ENCODE results near the gene CCDC57. TPM values are rescaled to one million over a fixed set of nuclear protein-coding genes. Genes with fewer than 3 reads are reported as not detected.

The CCDC57 gene
- total RNA-seq, 2 donors from 2014 or later, result 19.4 to 58.1 TPM

DNA sequence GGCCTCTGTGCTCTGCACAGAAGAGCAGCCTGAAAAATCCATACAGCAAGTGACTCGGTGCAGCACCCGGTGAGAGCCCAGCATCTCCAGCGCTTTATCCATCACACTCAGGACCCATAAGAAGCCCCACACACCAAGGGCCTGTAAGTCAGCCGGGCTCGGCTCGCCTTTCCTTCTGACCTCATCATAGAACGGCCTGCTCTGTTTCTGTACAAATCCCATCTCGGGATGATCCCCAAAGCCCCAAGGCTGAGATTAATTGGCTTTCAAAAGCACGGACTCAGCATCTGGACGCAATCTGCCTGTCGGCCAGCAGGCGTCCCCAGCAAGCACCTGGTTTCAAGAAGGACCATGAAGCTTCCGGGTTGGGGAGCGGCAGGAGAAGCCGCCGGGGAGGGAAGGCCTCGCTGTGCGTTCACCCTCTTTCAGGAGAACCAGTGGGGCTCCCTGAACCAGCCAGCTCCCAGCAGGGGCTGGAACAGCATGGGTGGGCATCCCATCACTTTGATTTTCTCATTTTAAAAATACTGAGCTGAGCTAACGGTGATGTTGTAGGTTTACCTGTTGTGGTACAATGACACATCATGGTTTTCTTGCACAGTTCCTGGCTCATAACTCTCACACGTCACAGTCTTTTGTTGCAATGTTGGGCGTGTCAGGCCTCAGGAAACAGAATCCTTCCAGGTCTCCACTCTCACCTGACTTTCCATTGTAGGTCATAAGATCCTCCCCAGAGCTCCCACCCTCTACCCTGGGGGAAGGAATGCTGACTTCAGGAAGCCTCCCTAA is 6.7 kb downstream of the CCDC57 start:
- DNase-seq (ENCODE audit: low spot score), result no peak
- TF ChIP-seq, protein P1, sequence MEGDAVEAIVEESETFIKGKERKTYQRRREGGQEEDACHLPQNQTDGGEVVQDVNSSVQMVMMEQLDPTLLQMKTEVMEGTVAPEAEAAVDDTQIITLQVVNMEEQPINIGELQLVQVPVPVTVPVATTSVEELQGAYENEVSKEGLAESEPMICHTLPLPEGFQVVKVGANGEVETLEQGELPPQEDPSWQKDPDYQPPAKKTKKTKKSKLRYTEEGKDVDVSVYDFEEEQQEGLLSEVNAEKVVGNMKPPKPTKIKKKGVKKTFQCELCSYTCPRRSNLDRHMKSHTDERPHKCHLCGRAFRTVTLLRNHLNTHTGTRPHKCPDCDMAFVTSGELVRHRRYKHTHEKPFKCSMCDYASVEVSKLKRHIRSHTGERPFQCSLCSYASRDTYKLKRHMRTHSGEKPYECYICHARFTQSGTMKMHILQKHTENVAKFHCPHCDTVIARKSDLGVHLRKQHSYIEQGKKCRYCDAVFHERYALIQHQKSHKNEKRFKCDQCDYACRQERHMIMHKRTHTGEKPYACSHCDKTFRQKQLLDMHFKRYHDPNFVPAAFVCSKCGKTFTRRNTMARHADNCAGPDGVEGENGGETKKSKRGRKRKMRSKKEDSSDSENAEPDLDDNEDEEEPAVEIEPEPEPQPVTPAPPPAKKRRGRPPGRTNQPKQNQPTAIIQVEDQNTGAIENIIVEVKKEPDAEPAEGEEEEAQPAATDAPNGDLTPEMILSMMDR (IDR thresholded peaks at IDR 0.05), result peak; percentile 93
- Histone ChIP-seq H3K4me1 (ENCODE audit: control insufficient read depth in 1 of 2, low read depth in 2 of 2) (peaks cover 0 to 11% of the 10 kb centered on the region in 2 donors), H3K27me3 (replicated peaks; ENCODE audit: insufficient read depth) (no peaks in the 10 kb centered on the region), H3K36me3 (no peaks in the 10 kb centered on the region), H3K27ac (no peak overlapping the region), H3K9me3 (no peaks in the 10 kb centered on the region), H3K4me3 (peak overlapping the region; percentile 31)
- peak; percentile 54 for ATAC-seq (ENCODE audit: insufficient number of reproducible peaks, low FRiP score, low read depth)

DNA sequence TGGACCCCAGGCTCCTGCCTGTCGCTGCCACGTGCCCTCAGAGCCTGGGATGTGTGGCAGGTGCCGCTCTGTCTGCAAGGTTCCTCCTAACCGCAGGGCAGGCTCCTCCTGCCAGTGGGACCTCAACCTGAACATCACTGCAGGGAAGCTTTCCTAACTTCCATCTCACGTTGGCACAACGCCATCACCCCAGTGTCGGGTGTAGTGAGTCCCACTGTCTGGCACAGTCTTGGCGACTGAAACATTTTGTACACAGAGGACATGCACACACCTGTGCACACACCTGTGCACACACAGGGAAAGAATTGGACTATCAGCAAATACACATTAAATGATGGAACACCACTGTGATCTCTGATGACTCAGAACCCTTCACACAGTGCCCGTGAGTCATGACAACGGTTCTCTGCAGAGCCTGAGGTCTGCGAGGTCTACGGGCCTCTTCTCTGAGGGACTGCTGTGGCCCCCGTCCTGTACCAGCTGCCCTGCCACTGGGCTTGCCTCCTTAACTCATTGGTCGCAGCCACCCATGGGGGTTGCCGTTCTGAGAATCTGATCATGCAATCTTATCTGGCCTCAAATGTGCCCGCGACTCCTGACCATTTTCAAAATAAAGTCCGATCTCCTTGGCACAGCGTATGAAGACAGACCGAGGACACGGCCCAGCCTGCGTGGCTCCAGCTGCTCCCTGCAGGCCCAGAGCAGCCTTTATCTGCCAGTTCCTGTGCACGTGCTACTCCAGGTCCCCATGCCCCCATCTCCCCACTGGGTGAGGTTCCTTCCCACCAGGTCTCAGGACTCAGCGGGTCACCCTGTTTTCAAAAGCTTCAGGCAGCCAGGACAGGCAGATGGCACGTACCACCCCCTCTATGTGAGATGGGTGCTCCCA is 7.6 kb downstream of the CCDC57 start:
- no peaks in the 10 kb centered on the region for H3K9me3 ChIP-seq
- no peak for DNase-seq (ENCODE audit: low spot score)
- ATAC-seq (ENCODE audit: insufficient number of reproducible peaks, low FRiP score, low read depth), result no peak
- H3K27me3 ChIP-seq (replicated peaks; ENCODE audit: insufficient read depth), result no peaks in the 10 kb centered on the region
- TF ChIP-seq, protein P1 (IDR thresholded peaks at IDR 0.05), result no peak
- H3K36me3 ChIP-seq, result no peaks in the 10 kb centered on the region
- H3K4me1 ChIP-seq (ENCODE audit: control insufficient read depth in 1 of 2, low read depth in 2 of 2), result peaks cover 0 to 11% of the 10 kb centered on the region in 2 donors
- H3K27ac ChIP-seq, result no peak overlapping the region
- H3K4me3 ChIP-seq, result no peak overlapping the region

- H3K4me3 ChIP-seq, result no peak overlapping the region
- H3K27me3 ChIP-seq (replicated peaks; ENCODE audit: insufficient read depth), result no peaks in the 10 kb centered on the region
- H3K36me3 ChIP-seq, result no peaks in the 10 kb centered on the region
- H3K27ac ChIP-seq, result no peak overlapping the region
- DNase-seq (ENCODE audit: low spot score) (no peak), ATAC-seq (ENCODE audit: insufficient number of reproducible peaks, low FRiP score, low read depth) (no peak)
- TF ChIP-seq, protein P1 (IDR thresholded peaks at IDR 0.05), result no peak
- peaks cover 0 to 11% of the 10 kb centered on the region in 2 donors for H3K4me1 ChIP-seq (ENCODE audit: control insufficient read depth in 1 of 2, low read depth in 2 of 2)
- no peaks in the 10 kb centered on the region for H3K9me3 ChIP-seq
These were observed 8.7 kb downstream of the CCDC57 start for GRCh38 chr17:82203920-82204319.

DNA sequence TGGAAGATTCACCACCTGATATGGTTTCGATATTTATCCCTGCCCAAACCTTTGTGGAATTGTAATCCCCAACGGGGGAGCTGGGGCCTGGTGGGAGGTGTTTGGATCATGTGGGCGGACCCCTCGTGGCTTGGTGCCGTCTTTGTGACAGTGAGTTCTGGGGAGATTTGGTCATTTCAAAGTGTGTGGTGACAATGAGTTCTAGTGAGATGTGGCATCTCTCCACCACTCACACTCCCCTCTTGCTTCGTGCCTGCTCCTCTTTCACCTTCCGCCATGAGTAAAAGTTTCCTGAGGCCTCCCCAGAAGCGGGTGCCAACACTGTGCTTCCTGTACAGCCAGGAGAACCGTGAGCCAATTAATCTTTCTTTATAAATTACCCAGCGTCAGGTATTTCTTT is 9.7 kb downstream of the CCDC57 start:
- TF ChIP-seq, protein P1 (IDR thresholded peaks at IDR 0.05), result no peak
- Histone ChIP-seq H3K4me3 (no peak overlapping the region), H3K36me3 (no peaks in the 10 kb centered on the region), H3K4me1 (ENCODE audit: control insufficient read depth in 1 of 2, low read depth in 2 of 2) (peaks cover 0 to 11% of the 10 kb centered on the region in 2 donors), H3K9me3 (no peaks in the 10 kb centered on the region), H3K27me3 (replicated peaks; ENCODE audit: insufficient read depth) (no peaks in the 10 kb centered on the region), H3K27ac (no peak overlapping the region)
- DNase-seq (ENCODE audit: low spot score) (no peak), ATAC-seq (ENCODE audit: insufficient number of reproducible peaks, low FRiP score, low read depth) (no peak)

DNA sequence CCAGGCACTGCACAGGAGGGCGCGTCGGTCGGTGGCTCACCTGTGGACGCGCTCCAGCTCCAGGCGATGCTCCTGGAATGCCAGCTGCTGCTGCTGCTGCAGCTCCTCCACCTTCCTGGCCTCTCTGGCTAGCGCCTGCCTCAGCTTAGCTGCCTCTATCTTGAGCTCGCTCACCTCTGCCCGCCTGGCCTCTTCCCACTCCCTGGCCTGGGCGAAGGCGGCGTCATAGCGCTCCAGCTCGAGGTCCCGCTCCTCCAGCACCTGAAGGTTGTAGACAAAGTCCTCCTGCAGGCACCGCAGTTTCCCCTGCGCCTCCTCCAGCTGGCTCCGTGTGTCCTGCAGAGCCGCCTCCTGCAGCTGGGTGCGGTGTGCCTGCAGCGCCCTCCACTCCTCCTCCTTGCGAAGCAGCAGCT is 11.1 kb downstream of the CCDC57 start:
- no peaks in the 10 kb centered on the region for H3K9me3 ChIP-seq
- peaks cover 0 to 11% of the 10 kb centered on the region in 2 donors for H3K4me1 ChIP-seq (ENCODE audit: control insufficient read depth in 1 of 2, low read depth in 2 of 2)
- no peaks in the 10 kb centered on the region for H3K27me3 ChIP-seq (replicated peaks; ENCODE audit: insufficient read depth)
- no peak for ATAC-seq (ENCODE audit: insufficient number of reproducible peaks, low FRiP score, low read depth)
- no peak for DNase-seq (ENCODE audit: low spot score)
- H3K36me3 ChIP-seq, result peaks cover 4% of the 10 kb centered on the region
- H3K27ac ChIP-seq, result no peak overlapping the region
- TF ChIP-seq, protein P1 (IDR thresholded peaks at IDR 0.05), result no peak
- H3K4me3 ChIP-seq, result no peak overlapping the region
